ENCODE measurements around the gene PALLD.

PALLD gene

GRCh38 chr4:168659741-168660465, 163.1 kb downstream of the PALLD start:
- H3K9me3 ChIP-seq (ENCODE audit: low read length) = no peaks in the 10 kb centered on the region

GRCh38 chr4:168662297-168662984, 165.6 kb downstream of the PALLD start:
- Histone ChIP-seq H4K20me1 (ENCODE audit: insufficient read depth, low read length) (no peaks in the 10 kb centered on the region), H3K9me3 (ENCODE audit: low read length) (no peaks in the 10 kb centered on the region), H3K27me3 (ENCODE audit: insufficient read depth, low read length) (no peaks in the 10 kb centered on the region), H3F3A (ENCODE audit: insufficient read depth, low read length) (no peaks in the 10 kb centered on the region), H3K9ac (ENCODE audit: low read length) (no peak overlapping the region), H3K9me2 (ENCODE audit: low read depth, low read length) (no peaks in the 10 kb centered on the region), H2AFZ (ENCODE audit: low read length) (no peak overlapping the region), H3K79me2 (ENCODE audit: insufficient read depth, low read length) (no peaks in the 10 kb centered on the region), H3K4me3 (ENCODE audit: low read depth, low read length, poor library complexity, severe bottlenecking) (no peak overlapping the region), H3K27ac (ENCODE audit: low read depth, low read length, poor library complexity, severe bottlenecking) (no peak overlapping the region), H3K36me3 (ENCODE audit: insufficient read depth, low read length) (no peaks in the 10 kb centered on the region), H3K4me2 (ENCODE audit: low read length) (no peak overlapping the region), H3K4me1 (ENCODE audit: insufficient read depth, low read length, severe bottlenecking) (no peaks in the 10 kb centered on the region)
- TF ChIP-seq CTCF (IDR thresholded peaks at IDR 0.05; ENCODE audit: low read length) = no peak
- no peak for TF ChIP-seq EZH2 (IDR thresholded peaks at IDR 0.05; ENCODE audit: borderline replicate concordance, low read length)

More at GRCh38 chr4:168659741-168660465, 163.1 kb downstream of the PALLD start:
- H3K79me2 ChIP-seq (ENCODE audit: insufficient read depth, low read length) = no peaks in the 10 kb centered on the region
- H3K9ac ChIP-seq (ENCODE audit: low read length) = no peak overlapping the region
- no peak overlapping the region for H3K27ac ChIP-seq (ENCODE audit: low read depth, low read length, poor library complexity, severe bottlenecking)
- no peaks in the 10 kb centered on the region for H3K27me3 ChIP-seq (ENCODE audit: insufficient read depth, low read length)
- no peaks in the 10 kb centered on the region for H4K20me1 ChIP-seq (ENCODE audit: insufficient read depth, low read length)
- TF ChIP-seq EZH2 (IDR thresholded peaks at IDR 0.05; ENCODE audit: borderline replicate concordance, low read length) = no peak
- no peak for TF ChIP-seq CTCF (IDR thresholded peaks at IDR 0.05; ENCODE audit: low read length)
- H3K4me3 ChIP-seq (ENCODE audit: low read depth, low read length, poor library complexity, severe bottlenecking) = no peak overlapping the region
- no peaks in the 10 kb centered on the region for H3K4me1 ChIP-seq (ENCODE audit: insufficient read depth, low read length, severe bottlenecking)
- no peaks in the 10 kb centered on the region for H3K9me2 ChIP-seq (ENCODE audit: low read depth, low read length)
- no peaks in the 10 kb centered on the region for H3K36me3 ChIP-seq (ENCODE audit: insufficient read depth, low read length)
- no peaks in the 10 kb centered on the region for H3F3A ChIP-seq (ENCODE audit: insufficient read depth, low read length)
- no peak overlapping the region for H3K4me2 ChIP-seq (ENCODE audit: low read length)
- H2AFZ ChIP-seq (ENCODE audit: low read length) = no peak overlapping the region

GRCh38 chr4:168664242-168664891, 167.5 kb downstream of the PALLD start:
- Histone ChIP-seq H3K79me2 (ENCODE audit: insufficient read depth, low read length) (no peaks in the 10 kb centered on the region), H3K36me3 (ENCODE audit: insufficient read depth, low read length) (no peaks in the 10 kb centered on the region), H3K9ac (ENCODE audit: low read length) (no peak overlapping the region), H3K27me3 (ENCODE audit: insufficient read depth, low read length) (no peaks in the 10 kb centered on the region), H3K9me3 (ENCODE audit: low read length) (no peaks in the 10 kb centered on the region), H2AFZ (ENCODE audit: low read length) (no peak overlapping the region), H3K4me1 (ENCODE audit: insufficient read depth, low read length, severe bottlenecking) (no peaks in the 10 kb centered on the region), H3K4me3 (ENCODE audit: low read depth, low read length, poor library complexity, severe bottlenecking) (no peak overlapping the region), H3K27ac (ENCODE audit: low read depth, low read length, poor library complexity, severe bottlenecking) (no peak overlapping the region), H3F3A (ENCODE audit: insufficient read depth, low read length) (no peaks in the 10 kb centered on the region), H4K20me1 (ENCODE audit: insufficient read depth, low read length) (no peaks in the 10 kb centered on the region), H3K9me2 (ENCODE audit: low read depth, low read length) (no peaks in the 10 kb centered on the region), H3K4me2 (ENCODE audit: low read length) (no peak overlapping the region)
- no peak for TF ChIP-seq EZH2 (IDR thresholded peaks at IDR 0.05; ENCODE audit: borderline replicate concordance, low read length)
- no peak for TF ChIP-seq CTCF (IDR thresholded peaks at IDR 0.05; ENCODE audit: low read length)
